HG03521 (cell line): ENCODE measurements around the gene MRTFB.
"Not testable (repeated sequence)": the region's sequence is repeated elsewhere in the genome, so short reads cannot be mapped to it uniquely, and the experiment has no call there.

Source experiments
- ATAC-seq: cut with Tn5 transposase; IDR thresholded peaks from one replicate; pipeline ENCODE4 v1.9.1; 2021; ENCODE audit warnings: mild to moderate bottlenecking, moderate library complexity; ENCODE audit not compliant: unreplicated experiment

MRTFB gene

GRCh38 chr16:14104066-14104465, 32.9 kb downstream of the MRTFB start:
- no peak for ATAC-seq

GRCh38 chr16:14105760-14106375, 34.7 kb downstream of the MRTFB start:
- no peak for ATAC-seq

GRCh38 chr16:14106457-14106856, 35.3 kb downstream of the MRTFB start:
- ATAC-seq = no peak

- no peak for ATAC-seq
Observed at GRCh38 chr16:14106961-14107360, 35.8 kb downstream of the MRTFB start.

- no peak for ATAC-seq
Observed at GRCh38 chr16:14109077-14109775, 38.1 kb downstream of the MRTFB start.

- no peak for ATAC-seq
Observed at GRCh38 chr16:14109782-14110727, 38.9 kb downstream of the MRTFB start.

GRCh38 chr16:14110728-14111251, 39.7 kb downstream of the MRTFB start:
- no peak for ATAC-seq

- ATAC-seq = no peak
Observed at GRCh38 chr16:14111713-14112538, 40.8 kb downstream of the MRTFB start.

GRCh38 chr16:14112539-14112856, 41.4 kb downstream of the MRTFB start:
- no peak for ATAC-seq

- no peak for ATAC-seq
Observed at GRCh38 chr16:14113344-14113743, 42.2 kb downstream of the MRTFB start.

- no peak for ATAC-seq
Observed at GRCh38 chr16:14117051-14117450, 45.9 kb downstream of the MRTFB start.

GRCh38 chr16:14119799-14120198, 48.7 kb downstream of the MRTFB start:
- ATAC-seq = no peak

- no peak for ATAC-seq
Observed at GRCh38 chr16:14120335-14120734, 49.2 kb downstream of the MRTFB start.

- ATAC-seq = no peak
Observed at GRCh38 chr16:14121142-14121541, 50.0 kb downstream of the MRTFB start.

- ATAC-seq = no peak
Observed at GRCh38 chr16:14121872-14122271, 50.8 kb downstream of the MRTFB start.

GRCh38 chr16:14122430-14122829, 51.3 kb downstream of the MRTFB start:
- ATAC-seq = not testable (repeated sequence)

GRCh38 chr16:14125000-14125681, 54.0 kb downstream of the MRTFB start:
- ATAC-seq = no peak

- no peak for ATAC-seq
Observed at GRCh38 chr16:14125708-14126107, 54.6 kb downstream of the MRTFB start.

GRCh38 chr16:14128097-14128496, 57.0 kb downstream of the MRTFB start:
- ATAC-seq = no peak

- ATAC-seq = no peak
Observed at GRCh38 chr16:14129502-14129901, 58.4 kb downstream of the MRTFB start.
